ENCODE results near the gene CYFIP2.

The CYFIP2 gene

GRCh38 chr5:157328277-157328912 lies 62.5 kb downstream of the CYFIP2 start:
- peak; percentile 43 for DNase-seq

- DNase-seq, result no peak
Measured at GRCh38 chr5:157331807-157332206, 65.9 kb downstream of the CYFIP2 start.

- DNase-seq, result no peak
Measured at GRCh38 chr5:157335534-157336422, 69.9 kb downstream of the CYFIP2 start.

- DNase-seq, result no peak
Measured at GRCh38 chr5:157336423-157336744, 70.5 kb downstream of the CYFIP2 start.

DNA sequence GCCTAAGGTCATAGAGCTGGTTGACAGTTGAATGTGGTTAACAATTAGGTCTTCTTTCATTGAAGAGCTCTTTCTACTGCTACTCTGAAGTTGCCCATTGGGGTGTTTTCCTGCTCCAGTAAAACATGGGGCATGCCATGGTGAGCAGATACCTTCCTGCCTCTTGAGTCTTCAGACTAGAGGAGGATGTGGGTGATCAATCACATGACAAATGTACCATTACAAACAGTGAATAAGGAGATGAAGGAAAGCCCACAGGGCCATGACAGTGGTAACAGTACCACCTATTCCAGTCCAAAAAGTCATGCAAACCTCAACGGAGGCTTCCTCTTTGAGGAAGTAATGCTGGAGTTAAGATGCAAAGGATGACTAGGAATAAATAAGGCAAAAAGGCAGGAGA lies 73.5 kb downstream of the CYFIP2 start:
- DNase-seq, result no peak

- DNase-seq, result no peak
Measured at GRCh38 chr5:157342822-157343402, 77.0 kb downstream of the CYFIP2 start.

GRCh38 chr5:157343842-157344790 lies 78.2 kb downstream of the CYFIP2 start:
- DNase-seq, result no peak

DNA sequence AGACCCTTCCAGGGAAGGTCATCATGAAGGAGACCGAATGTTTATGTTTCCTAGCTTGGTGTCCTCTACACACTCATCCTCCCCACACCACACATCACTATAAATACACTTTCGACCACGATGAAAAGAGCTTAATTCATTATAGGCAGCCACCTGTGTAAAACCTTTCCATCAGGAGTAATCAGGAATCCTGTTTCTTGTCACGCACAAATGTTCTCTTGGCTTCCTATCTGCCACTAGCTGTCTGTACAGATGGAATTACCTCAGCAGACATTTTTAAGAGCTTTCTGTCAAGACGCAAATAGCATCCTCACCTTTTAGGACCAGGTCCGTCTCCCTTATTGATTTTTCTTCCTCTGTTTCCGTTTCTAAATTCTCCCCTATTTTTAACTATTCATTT lies 79.1 kb downstream of the CYFIP2 start:
- no peak for DNase-seq

DNA sequence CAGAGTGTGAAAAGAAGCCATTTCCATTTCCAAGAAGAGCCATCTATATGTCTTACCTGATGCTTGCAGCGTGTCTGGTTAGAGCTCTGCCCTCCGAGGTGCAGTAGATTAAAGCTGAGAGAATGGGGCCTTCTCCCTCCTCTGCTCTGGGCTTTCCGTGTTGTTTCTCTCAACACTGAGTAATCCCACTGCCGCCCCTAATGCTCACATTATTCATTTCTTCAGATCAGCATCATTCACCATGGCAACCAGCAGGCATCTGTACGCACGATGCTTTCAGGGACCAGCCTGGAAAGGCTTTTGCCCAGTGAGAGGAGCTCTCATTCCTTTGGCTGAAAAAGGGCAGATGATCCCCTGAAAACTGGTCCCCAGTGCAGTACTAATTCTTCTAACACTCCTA lies 79.6 kb downstream of the CYFIP2 start:
- no peak for DNase-seq

- no peak for DNase-seq
Measured at GRCh38 chr5:157347301-157348048, 81.6 kb downstream of the CYFIP2 start.

DNA sequence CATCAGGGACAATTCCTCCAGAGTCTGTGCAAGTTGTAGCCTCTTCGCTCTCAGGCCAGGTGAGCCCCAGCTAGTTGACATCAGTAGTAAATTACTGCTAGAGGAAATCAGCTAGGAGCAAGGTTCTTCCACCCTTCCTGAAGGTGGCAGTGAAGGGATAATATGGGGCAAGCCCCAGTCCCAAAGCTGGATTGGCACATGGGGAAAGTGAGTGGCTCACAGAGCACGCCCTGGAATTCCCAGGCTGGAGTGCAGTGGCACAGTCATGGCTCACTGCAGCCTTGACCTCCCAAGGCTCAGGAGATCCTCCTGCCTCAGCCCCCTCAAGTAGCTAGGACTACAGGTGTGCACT lies 82.1 kb downstream of the CYFIP2 start:
- no peak for DNase-seq

- DNase-seq, result no peak
Measured at GRCh38 chr5:157350939-157351801, 85.2 kb downstream of the CYFIP2 start.

GRCh38 chr5:157351802-157352092 lies 85.8 kb downstream of the CYFIP2 start:
- DNase-seq, result no peak

DNA sequence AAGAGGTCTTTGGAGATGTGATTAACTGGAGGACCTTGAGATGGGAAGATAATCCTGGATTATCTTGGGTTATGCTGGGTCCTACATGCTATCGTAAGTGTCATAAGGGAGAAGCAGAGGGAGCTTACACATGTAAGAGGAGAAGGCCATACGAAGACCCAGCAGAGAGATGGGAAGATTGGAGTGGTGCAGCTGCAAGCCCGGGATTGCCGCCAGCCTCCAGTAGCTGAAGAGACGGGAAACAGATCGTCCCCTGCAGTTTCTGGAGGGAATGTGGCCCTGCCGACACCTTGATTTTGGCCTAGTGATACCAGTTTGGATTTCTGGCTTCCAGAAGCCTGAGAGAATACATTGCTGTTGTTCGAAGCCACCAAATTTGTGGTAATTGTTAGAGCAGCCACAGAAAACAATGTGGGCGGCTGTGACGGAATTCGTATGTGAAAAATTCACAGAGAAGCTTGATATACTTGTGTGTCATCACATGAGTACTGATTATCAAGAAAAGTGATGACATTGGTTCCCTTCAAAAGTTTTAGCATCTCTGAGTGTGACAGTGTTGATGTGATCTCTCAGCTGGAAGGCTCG lies 86.9 kb downstream of the CYFIP2 start:
- DNase-seq, result no peak

GRCh38 chr5:157354800-157355199 lies 88.9 kb downstream of the CYFIP2 start:
- no peak for DNase-seq

GRCh38 chr5:157356576-157356975 lies 90.7 kb downstream of the CYFIP2 start:
- DNase-seq, result no peak

- no peak for DNase-seq
Measured at GRCh38 chr5:157357823-157358222, 91.9 kb downstream of the CYFIP2 start.

DNA sequence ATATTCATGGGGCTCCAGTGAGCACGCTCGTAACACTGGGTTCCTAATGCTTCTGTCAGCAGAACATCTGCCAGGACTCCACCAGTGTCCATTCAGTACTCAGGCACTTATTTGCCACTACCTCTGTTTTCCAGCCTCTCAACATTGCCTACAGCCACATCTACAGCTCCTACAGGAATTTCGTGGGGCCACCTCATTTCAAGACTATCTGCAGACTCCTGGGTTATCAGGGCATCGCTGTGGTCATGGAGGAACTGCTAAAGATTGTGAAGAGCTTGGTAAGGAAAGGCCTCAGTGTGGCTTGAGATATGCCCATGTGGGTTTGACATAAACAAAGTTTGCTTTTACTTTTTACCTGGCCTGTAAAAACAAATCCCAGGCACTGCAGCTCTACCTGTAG lies 92.9 kb downstream of the CYFIP2 start:
- DNase-seq, result no peak

DNA sequence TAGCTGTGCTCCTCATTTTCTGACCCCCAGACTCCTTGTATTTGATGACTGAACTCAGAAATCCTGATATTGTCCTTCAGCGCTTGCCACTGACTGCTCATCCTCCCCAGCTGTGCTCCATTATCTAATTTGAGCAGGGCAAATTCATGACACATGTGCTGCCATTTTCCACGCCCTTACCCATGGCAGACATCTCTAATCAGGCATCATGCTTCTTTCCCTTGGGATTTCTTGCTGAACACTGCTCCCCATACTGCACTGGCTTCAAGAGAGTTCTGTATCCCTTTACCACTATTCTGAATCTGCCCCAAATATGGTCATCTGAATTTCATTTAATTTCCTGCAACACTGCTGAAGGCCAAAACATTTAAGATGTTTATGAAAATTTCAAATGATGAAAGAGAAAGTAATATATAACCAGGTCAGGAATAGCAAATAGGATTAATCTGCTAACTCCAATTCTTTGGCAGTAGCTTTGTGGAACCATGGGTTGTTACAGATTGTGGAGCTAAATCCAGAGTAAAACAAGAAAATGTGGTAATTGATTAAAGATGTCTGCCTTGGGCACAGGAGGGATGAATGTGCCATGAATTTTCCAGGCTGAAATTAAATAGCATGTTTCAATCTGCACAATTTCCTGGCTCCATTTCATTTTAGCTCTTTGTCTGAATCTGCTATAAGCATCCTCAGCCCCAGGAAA lies 93.6 kb downstream of the CYFIP2 start:
- DNase-seq, result no peak

- no peak for DNase-seq
Measured at GRCh38 chr5:157362012-157362411, 96.1 kb downstream of the CYFIP2 start.

- no peak for DNase-seq
Measured at GRCh38 chr5:157362502-157362901, 96.6 kb downstream of the CYFIP2 start.
